NCI-H2196 (cell line): ENCODE results near the gene PARP8.

ENCODE experiments used
- DNase-seq: peaks from one replicate; lab custom pipeline; 2025; ENCODE audit not compliant: unreplicated experiment; lab: John Stamatoyannopoulos, UW

The PARP8 gene

GRCh38 chr5:50832657-50833284 lies 166.3 kb downstream of the PARP8 start:
- DNase-seq, result no peak

- no peak for DNase-seq
These were observed 169.9 kb downstream of the PARP8 start for GRCh38 chr5:50836356-50836755.

- DNase-seq, result no peak
These were observed 173.0 kb downstream of the PARP8 start for GRCh38 chr5:50839472-50839871.

GRCh38 chr5:50843091-50843490 lies 176.7 kb downstream of the PARP8 start:
- no peak for DNase-seq

GRCh38 chr5:50846261-50846660 lies 179.8 kb downstream of the PARP8 start:
- DNase-seq, result no peak

- no peak for DNase-seq
These were observed 183.1 kb downstream of the PARP8 start for GRCh38 chr5:50849554-50849953.

GRCh38 chr5:50853151-50853550 lies 186.7 kb downstream of the PARP8 start:
- no peak for DNase-seq

GRCh38 chr5:50854082-50854481 lies 187.6 kb downstream of the PARP8 start:
- no peak for DNase-seq

GRCh38 chr5:50855001-50855400 lies 188.6 kb downstream of the PARP8 start:
- no peak for DNase-seq

- DNase-seq, result no peak
These were observed 190.1 kb downstream of the PARP8 start for GRCh38 chr5:50856401-50857119.

GRCh38 chr5:50863534-50864170 lies 197.2 kb downstream of the PARP8 start:
- DNase-seq, result no peak

GRCh38 chr5:50864466-50864865 lies 198.0 kb downstream of the PARP8 start:
- DNase-seq, result no peak

- DNase-seq, result no peak
These were observed 200.0 kb downstream of the PARP8 start for GRCh38 chr5:50866415-50866814.

- no peak for DNase-seq
These were observed 200.7 kb downstream of the PARP8 start for GRCh38 chr5:50867140-50867539.

- DNase-seq, result no peak
These were observed 207.3 kb downstream of the PARP8 start for GRCh38 chr5:50873595-50874277.

GRCh38 chr5:50874306-50875001 lies 208.0 kb downstream of the PARP8 start:
- no peak for DNase-seq

- no peak for DNase-seq
These were observed 208.5 kb downstream of the PARP8 start for GRCh38 chr5:50875002-50875344.

- DNase-seq, result no peak
These were observed 212.0 kb downstream of the PARP8 start for GRCh38 chr5:50878470-50878869.

GRCh38 chr5:50881407-50881806 lies 215.0 kb downstream of the PARP8 start:
- DNase-seq, result no peak

- no peak for DNase-seq
These were observed 220.4 kb downstream of the PARP8 start for GRCh38 chr5:50886657-50887345.
